Astrocyte of the cerebellum (primary cell): Measurements from ENCODE around the gene CTSV.
A peak's percentile ranks its signal among the peaks of the same experiment; 100 is the strongest.
"Not testable (repeated sequence)": the region's sequence is repeated elsewhere in the genome, so short reads cannot be mapped to it uniquely, and the experiment has no call there.

ENCODE experiments used
- DNase-seq: peaks from one replicate; pipeline ENCODE4 v3.0.0-alpha.2; 2011; ENCODE audit warnings: low read depth
- H3K4me3 ChIP-seq: 2 replicates; pipeline ENCODE4 v1.5.1; 2011; ENCODE audit warnings: mild to moderate bottlenecking, low read depth, low read length, moderate library complexity
- in situ Hi-C: cut with HindIII; loops from 2 replicates; pipeline ENCODE4 v1.10.0; 2017; ENCODE audit warnings: low sequenced_read_pairs
- TF ChIP-seq, protein P1 (sequence below): IDR thresholded peaks from 2 replicates; pipeline ENCODE4 v1.5.1; 2012; ENCODE audit warnings: low read length, low read depth, moderate library complexity, mild to moderate bottlenecking; ENCODE audit errors: missing control alignments

CTSV gene

GRCh38 chr9:97038611-97039513 lies at the start of gene CTSV:
TSS of gene CTSV (minus strand) at chr9:97039142. CDS start at chr9:97038043, 1,099 bp downstream.
- DNase-seq, result peak; percentile 59
- peak within 1 kb of the TSS; percentile 63 for H3K4me3 ChIP-seq
- in situ Hi-C loops, result no loop called here
- TF ChIP-seq, protein P1, sequence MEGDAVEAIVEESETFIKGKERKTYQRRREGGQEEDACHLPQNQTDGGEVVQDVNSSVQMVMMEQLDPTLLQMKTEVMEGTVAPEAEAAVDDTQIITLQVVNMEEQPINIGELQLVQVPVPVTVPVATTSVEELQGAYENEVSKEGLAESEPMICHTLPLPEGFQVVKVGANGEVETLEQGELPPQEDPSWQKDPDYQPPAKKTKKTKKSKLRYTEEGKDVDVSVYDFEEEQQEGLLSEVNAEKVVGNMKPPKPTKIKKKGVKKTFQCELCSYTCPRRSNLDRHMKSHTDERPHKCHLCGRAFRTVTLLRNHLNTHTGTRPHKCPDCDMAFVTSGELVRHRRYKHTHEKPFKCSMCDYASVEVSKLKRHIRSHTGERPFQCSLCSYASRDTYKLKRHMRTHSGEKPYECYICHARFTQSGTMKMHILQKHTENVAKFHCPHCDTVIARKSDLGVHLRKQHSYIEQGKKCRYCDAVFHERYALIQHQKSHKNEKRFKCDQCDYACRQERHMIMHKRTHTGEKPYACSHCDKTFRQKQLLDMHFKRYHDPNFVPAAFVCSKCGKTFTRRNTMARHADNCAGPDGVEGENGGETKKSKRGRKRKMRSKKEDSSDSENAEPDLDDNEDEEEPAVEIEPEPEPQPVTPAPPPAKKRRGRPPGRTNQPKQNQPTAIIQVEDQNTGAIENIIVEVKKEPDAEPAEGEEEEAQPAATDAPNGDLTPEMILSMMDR, result no peak

GRCh38 chr9:97087668-97088215 lies 48.8 kb upstream of the CTSV start:
- in situ Hi-C loops, H3K4me3 ChIP-seq: not testable (repeated sequence)

GRCh38 chr9:97084562-97084991 lies 45.6 kb upstream of the CTSV start:
- in situ Hi-C loops, H3K4me3 ChIP-seq, DNase-seq: not testable (repeated sequence)

More at GRCh38 chr9:97087668-97088215, 48.8 kb upstream of the CTSV start:
- not testable (repeated sequence) for DNase-seq

DNA sequence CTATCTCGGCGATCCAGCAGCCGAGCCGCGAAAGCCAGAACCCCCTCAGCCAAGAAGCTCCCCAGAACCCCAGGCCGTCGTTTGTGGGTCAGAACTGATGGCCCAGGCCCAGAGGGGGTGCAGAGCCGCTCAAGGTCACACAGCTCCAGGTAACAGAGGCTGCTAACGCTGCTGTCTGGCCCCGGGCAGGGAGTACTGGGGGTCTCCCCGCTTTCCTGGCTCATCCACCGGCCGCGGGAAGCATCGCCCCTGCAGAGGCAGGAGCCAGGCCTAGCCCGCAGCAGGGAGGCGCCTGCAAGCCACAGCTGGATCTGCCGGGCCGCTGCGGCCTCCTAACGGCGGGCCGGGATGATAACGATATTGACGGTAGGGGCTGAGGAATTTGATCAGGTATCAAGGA lies 39.4 kb upstream of the CTSV start:
- no peak for DNase-seq
- in situ Hi-C loops, result no loop called here
- no peak overlapping the region for H3K4me3 ChIP-seq
- TF ChIP-seq, protein P1, result no peak

GRCh38 chr9:97077452-97078295 lies 38.7 kb upstream of the CTSV start:
- TF ChIP-seq, protein P1, result no peak
- in situ Hi-C loops, result no loop called here
- no peak overlapping the region for H3K4me3 ChIP-seq
- DNase-seq, result no peak

DNA sequence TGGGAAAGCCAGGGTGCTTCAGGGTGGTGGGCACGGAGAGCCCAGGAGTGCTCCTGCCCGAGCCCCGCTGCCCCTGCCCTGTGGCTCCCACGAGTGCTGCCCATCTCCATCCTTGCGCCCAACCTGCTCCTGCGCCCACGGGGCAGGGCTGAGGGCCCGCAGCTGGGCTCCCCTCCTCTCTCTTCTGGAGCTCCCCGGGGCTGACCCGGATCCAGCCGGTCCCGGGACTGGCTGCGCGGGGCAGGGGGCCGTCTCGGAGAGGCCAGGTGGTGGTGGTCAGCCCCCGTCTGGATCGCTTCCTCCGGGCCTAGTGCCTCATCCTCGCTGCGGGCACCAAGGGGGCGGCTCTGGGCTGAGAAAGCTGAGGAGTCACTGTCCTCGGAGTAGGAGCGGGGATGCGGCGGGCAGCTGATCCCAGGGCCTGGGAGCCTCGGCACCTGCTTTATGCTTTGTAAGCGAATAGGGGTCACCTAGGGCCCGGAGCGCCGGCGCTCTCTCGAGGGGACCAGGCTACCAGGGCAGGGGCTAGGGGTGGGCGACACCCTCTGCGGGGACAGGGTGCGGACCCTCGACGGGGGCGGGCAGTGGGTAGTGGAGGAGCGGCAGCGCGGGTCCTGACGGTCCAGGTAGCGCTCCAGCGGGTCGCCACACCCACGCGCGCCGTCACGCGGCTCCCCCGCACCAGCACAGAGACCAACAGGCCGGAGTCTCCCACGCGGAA lies 37.9 kb upstream of the CTSV start:
- not testable (repeated sequence) for H3K4me3 ChIP-seq

DNA sequence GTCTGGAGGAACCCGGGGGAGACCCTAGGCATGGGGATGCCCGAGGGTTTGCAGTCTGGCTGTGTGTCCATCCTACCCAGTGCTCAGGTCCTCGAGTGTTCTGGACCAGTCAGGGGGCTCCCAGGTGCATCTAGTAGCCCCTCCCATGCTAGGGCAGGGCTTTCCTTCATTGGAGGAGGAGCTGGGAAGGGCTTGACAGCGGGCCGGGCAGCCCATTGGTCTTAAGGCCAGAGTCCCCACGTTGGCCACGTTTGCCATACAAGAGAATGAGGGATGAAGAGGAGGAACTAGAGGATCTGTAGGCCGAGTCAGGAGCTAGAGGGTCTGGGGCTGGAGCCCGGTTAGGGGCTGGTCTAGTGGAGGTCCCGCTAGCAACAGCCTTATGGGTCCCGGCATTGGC lies 37.3 kb upstream of the CTSV start:
- TF ChIP-seq, protein P1, result no peak
- H3K4me3 ChIP-seq, result no peak overlapping the region
- in situ Hi-C loops, result no loop called here
- DNase-seq, result no peak

More for the DNA sequence above, 37.9 kb upstream of the CTSV start:
- DNase-seq, in situ Hi-C loops: not testable (repeated sequence)
